Kidney (tissue), 14 donors: ENCODE results near the gene TLR4. TPM values are rescaled to one million over a fixed set of nuclear protein-coding genes. Genes with fewer than 3 reads are reported as not detected.

Source experiments
- DNase-seq, 5 donors: peaks; one replicate each; pipeline ENCODE4 v3.0.0-alpha.2; 2013 to 2020
- FAIRE-seq: peaks from 2 replicates; lab custom pipeline; 2012; peaks lifted over from hg19 to GRCh38; lab: Jason Lieb, UNC
- H3K27ac ChIP-seq, 2 donors: one replicate each; pipeline ENCODE4 v1.7.0; 2013; ENCODE audit warnings: low read depth in 2 of 2, low read length in 2 of 2, inconsistent platforms in 1 of 2
- H3K27me3 ChIP-seq: one replicate; pipeline ENCODE4 v1.7.1; 2013; ENCODE audit warnings: low read length, inconsistent platforms; ENCODE audit not compliant: control insufficient read depth, insufficient read depth
- H3K36me3 ChIP-seq, 3 donors: one replicate each; pipeline versions ENCODE4 v1.7.0 to v1.7.1; 2013; ENCODE audit warnings: low read length in 3 of 3, control low read depth in 1 of 3, inconsistent platforms in 1 of 3; ENCODE audit not compliant: insufficient read depth in 3 of 3, control insufficient read depth in 2 of 3
- H3K4me1 ChIP-seq, 3 donors: one replicate each; pipeline versions ENCODE4 v1.7.0 to v1.7.1; 2013; ENCODE audit warnings: low read length in 3 of 3, inconsistent platforms in 1 of 3, low read depth in 1 of 3; ENCODE audit not compliant: control insufficient read depth in 2 of 3, insufficient read depth in 2 of 3
- H3K4me3 ChIP-seq, 3 donors: one replicate each; pipeline versions ENCODE4 v1.7.0 to v1.8.1; 2013; ENCODE audit warnings: low read length in 3 of 3, control low read depth in 1 of 3, inconsistent platforms in 1 of 3
- H3K9ac ChIP-seq, 3 donors: one replicate each; pipeline versions ENCODE4 v1.7.0 to v1.7.1; 2013; ENCODE audit warnings: low read length in 3 of 3, control low read depth in 1 of 3, inconsistent platforms in 1 of 3
- H3K9me3 ChIP-seq, 3 donors: one replicate each; pipeline versions ENCODE4 v1.7.0 to v1.7.1; 2013; ENCODE audit warnings: low read length in 3 of 3, control low read depth in 1 of 3, inconsistent platforms in 1 of 3; ENCODE audit not compliant: control insufficient read depth in 2 of 3, insufficient read depth in 1 of 3
- intact Hi-C: fragments of 100-400 bp; cut with DNase I; formaldehyde crosslinking; loops from one replicate; pipeline ENCODE4 v1.11.1; 2022
- polyA plus RNA-seq: library from polyadenylated mRNA; stranded (reverse); fragments of 350-450 nt; fragmentation: Illumina TruSeq; extraction: RNeasy Lipid Tissue Mini Kit (QIAGEN cat#74804); gene quantifications from one replicate; pipeline ENCODE4 v1.2.3, GENCODE V29; 2014; ENCODE audit warnings: low read depth, low replicate concordance; ENCODE audit not compliant: insufficient read depth
- total RNA-seq: library from RNA; stranded (reverse); fragmentation: NEBNext Ultra II Directional; extraction: Animal tissue kit (Norgen Biotek cat#: 25700); gene quantifications from one replicate; pipeline ENCODE4 v1.2.1, GENCODE V29; 2021
- TF ChIP-seq, protein P1 (sequence below): IDR thresholded peaks from 3 replicates; pipeline ENCODE4 v1.5.1; 2012; ENCODE audit warnings: mild to moderate bottlenecking, moderate library complexity, borderline replicate concordance; ENCODE audit not compliant: insufficient read depth; ENCODE audit errors: extremely low read depth
- donor health status: control.
- donor health status: control.
- donor health status: control.
- donor health status: control.
- donor health status: control.
- donor health status: DM: yes; HTN: yes; CAD: no.
- donor health status: Normal renal cell carcinoma (clear cell type).

Gene TLR4
- total and polyA plus RNA-seq, 2 donors from 2014 or later, result 5.8 to 33.4 TPM

DNA sequence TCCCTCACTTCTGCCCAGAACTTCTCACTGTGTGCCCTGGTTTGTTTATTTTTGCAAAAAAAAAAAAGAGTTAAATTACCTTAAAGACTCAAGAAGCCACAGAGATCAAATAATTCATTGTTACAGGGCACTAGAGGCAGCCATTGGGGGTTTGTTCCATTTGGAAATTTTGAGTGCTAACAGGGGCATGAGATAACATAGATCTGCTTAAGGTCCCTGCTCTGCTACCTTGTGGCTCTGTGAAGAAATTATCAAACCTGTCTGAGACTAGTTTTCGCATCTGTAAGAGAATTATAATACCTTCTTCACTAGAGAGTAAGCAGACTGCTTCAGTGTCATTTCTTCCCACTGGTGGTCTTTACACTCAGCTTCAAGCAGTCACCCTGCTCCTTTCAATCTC lies 394 bp downstream of the TLR4 start:
- Histone ChIP-seq H3K27me3 (no peaks in the 10 kb centered on the region), H3K4me3 (peak overlapping the region; percentile 45 to 67 (median 66)), H3K27ac (peak overlapping the region; percentile 73 to 79), H3K9me3 (no peaks in the 10 kb centered on the region), H3K4me1 (no peaks in the 10 kb centered on the region), H3K36me3 (no peaks in the 10 kb centered on the region), H3K9ac (peak overlapping the region in 2 of 3 donors; percentile 41 to 76)
- FAIRE-seq, result no peak
- intact Hi-C loops, result no loop called here
- DNase-seq, result no peak
- TF ChIP-seq, protein P1, sequence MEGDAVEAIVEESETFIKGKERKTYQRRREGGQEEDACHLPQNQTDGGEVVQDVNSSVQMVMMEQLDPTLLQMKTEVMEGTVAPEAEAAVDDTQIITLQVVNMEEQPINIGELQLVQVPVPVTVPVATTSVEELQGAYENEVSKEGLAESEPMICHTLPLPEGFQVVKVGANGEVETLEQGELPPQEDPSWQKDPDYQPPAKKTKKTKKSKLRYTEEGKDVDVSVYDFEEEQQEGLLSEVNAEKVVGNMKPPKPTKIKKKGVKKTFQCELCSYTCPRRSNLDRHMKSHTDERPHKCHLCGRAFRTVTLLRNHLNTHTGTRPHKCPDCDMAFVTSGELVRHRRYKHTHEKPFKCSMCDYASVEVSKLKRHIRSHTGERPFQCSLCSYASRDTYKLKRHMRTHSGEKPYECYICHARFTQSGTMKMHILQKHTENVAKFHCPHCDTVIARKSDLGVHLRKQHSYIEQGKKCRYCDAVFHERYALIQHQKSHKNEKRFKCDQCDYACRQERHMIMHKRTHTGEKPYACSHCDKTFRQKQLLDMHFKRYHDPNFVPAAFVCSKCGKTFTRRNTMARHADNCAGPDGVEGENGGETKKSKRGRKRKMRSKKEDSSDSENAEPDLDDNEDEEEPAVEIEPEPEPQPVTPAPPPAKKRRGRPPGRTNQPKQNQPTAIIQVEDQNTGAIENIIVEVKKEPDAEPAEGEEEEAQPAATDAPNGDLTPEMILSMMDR, result no peak

DNA sequence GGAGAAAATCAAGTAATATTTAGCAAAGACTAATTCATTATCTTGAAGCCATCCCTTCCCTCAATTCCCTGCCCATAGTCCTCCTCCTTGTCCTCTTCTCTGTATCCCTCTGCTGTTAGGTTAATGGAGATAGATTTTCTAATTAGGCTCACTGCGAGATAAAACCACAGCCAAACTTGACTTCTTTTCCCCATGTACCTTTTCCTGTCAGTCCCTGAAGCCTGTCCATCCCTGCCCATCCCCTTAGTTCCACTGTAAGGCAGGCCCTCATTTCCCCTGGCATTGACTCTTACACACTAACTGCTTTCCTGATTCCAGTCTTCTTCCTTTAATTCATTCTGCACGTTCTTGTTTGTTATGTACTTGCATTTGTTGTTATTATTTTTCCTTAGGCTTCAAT lies 1.2 kb downstream of the TLR4 start:
- Histone ChIP-seq H3K4me3 (peak overlapping the region; percentile 18 to 67 (median 66)), H3K9ac (peak overlapping the region; percentile 15 to 76 (median 31)), H3K4me1 (no peaks in the 10 kb centered on the region), H3K36me3 (no peaks in the 10 kb centered on the region), H3K9me3 (no peaks in the 10 kb centered on the region), H3K27me3 (no peaks in the 10 kb centered on the region), H3K27ac (peak overlapping the region; percentile 16 to 79)
- no peak for DNase-seq
- no peak for FAIRE-seq
- TF ChIP-seq, protein P1, result no peak
- intact Hi-C loops, result no loop called here

DNA sequence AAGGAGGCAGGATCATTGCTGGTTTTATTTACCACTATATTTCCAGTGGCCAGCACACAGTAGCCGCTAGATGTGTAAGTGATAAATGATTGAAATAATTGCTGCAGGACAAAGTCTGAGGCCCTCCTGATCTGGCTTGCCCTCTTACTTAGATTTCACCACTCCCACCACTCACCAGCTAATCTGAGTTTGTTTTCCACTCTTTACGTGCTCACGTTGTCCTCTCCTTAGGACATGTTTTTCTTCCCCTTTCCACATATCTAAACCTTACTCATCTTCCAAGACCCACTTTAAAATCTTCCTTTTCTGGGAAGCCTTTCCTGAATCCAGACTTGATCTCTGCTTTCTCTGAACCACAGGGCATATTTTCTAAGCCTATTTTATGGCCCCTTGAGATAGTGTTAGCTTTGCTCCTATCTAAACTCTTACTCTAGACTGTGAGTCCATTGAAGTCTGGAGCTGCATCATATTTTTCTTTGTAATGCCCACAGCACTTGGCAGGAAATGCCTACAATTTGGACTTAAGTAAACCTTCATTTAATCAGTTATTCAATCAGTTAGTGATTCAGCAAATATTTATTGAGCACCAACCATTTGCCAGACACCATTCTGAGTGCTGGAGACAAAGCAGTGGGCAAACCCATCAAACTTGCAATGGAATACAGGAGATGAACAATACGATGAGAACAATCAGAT lies 2.4 kb downstream of the TLR4 start:
- no peaks in the 10 kb centered on the region for H3K36me3 ChIP-seq
- no peak for FAIRE-seq
- H3K27me3 ChIP-seq, result no peaks in the 10 kb centered on the region
- no peak for DNase-seq
- H3K4me1 ChIP-seq, result no peaks in the 10 kb centered on the region
- no peak overlapping the region for H3K27ac ChIP-seq
- peak overlapping the region in 2 of 3 donors; percentile 46 to 50 for H3K4me3 ChIP-seq
- intact Hi-C loops, result no loop called here
- H3K9ac ChIP-seq, result no peak overlapping the region
- no peaks in the 10 kb centered on the region for H3K9me3 ChIP-seq
- TF ChIP-seq, protein P1, result no peak
